Stimulated activated effector memory CD8-positive, alpha-beta T cell treated with anti-CD3 and anti-CD28 coated beads, Interleukin-12 subunit alpha, Interleukin-12 subunit beta, amount 100 ng/mL, for 72 hours (primary cell): Measurements from ENCODE around the gene IPO11.

Experiments used
- ATAC-seq: fragments of 150-1000 bp; cut with Tn5 transposase; 2 replicates; pipeline ENCODE4 v1.10.0; 2021
- DNase-seq, 2 donors: peaks; one replicate each; pipeline ENCODE4 v3.0.0; 2021 to 2022; ENCODE audit warnings: low spot score in 2 of 2
- H3K27ac Mint-ChIP-seq: one replicate; pipeline ENCODE4 v1.8.0; 2022; ENCODE audit warnings: mild to moderate bottlenecking, mixed read lengths
- H3K36me3 Mint-ChIP-seq: one replicate; pipeline ENCODE4 v1.8.0; 2022; ENCODE audit warnings: mild to moderate bottlenecking, mixed read lengths
- H3K4me1 Mint-ChIP-seq: one replicate; pipeline ENCODE4 v1.8.0; 2022; ENCODE audit warnings: mixed read lengths
- H3K4me3 Mint-ChIP-seq: one replicate; pipeline ENCODE4 v1.8.0; 2022; ENCODE audit warnings: mild to moderate bottlenecking, mixed read lengths
- H3K9me3 Mint-ChIP-seq: one replicate; pipeline ENCODE4 v1.8.0; 2022; ENCODE audit warnings: mixed read lengths

The IPO11 gene

DNA sequence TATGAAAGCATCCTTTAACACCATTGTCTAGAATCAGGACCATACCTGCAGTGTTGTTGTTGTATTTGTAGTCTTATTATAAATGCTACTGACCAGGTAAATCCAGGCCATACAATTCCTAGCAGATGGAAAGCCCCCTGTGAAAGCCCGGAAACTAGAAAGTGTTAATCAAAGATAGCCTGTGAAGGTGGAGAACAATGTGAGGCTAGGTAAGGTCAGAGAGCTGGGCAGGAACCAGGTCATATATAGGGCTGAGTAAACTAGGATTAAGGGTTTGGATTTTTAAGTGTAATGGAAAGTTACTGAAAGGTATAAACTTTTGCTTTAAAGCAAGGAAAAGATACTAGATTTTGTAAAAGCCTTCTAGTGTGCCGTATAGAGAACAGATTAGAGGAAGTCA, 172.7 kb downstream of the IPO11 start:
- no peak for ATAC-seq
- Mint-ChIP-seq H3K27ac (no peak overlapping the region), H3K4me3 (no peak overlapping the region), H3K36me3 (no peaks in the 10 kb centered on the region), H3K4me1 (peaks cover 6% of the 10 kb centered on the region), H3K9me3 (no peaks in the 10 kb centered on the region)
- no peak for DNase-seq

- H3K27ac Mint-ChIP-seq, result no peak overlapping the region
- H3K9me3 Mint-ChIP-seq, result no peaks in the 10 kb centered on the region
- ATAC-seq (no peak), DNase-seq (no peak)
- no peaks in the 10 kb centered on the region for H3K36me3 Mint-ChIP-seq
- no peak overlapping the region for H3K4me3 Mint-ChIP-seq
- H3K4me1 Mint-ChIP-seq, result peaks cover 6% of the 10 kb centered on the region
Measured at GRCh38 chr5:62585751-62586150, 173.2 kb downstream of the IPO11 start.

- ATAC-seq (peak; percentile 47), DNase-seq (no peak)
- Mint-ChIP-seq H3K4me3 (no peak overlapping the region), H3K9me3 (no peaks in the 10 kb centered on the region), H3K27ac (no peak overlapping the region), H3K4me1 (peaks cover 6% of the 10 kb centered on the region), H3K36me3 (peaks cover 16% of the 10 kb centered on the region)
Measured at GRCh38 chr5:62587737-62588136, 175.2 kb downstream of the IPO11 start.

- H3K4me3 Mint-ChIP-seq, result no peak overlapping the region
- H3K27ac Mint-ChIP-seq, result no peak overlapping the region
- no peaks in the 10 kb centered on the region for H3K9me3 Mint-ChIP-seq
- ATAC-seq, result no peak
- peaks cover 22% of the 10 kb centered on the region for H3K36me3 Mint-ChIP-seq
- peaks cover 6% of the 10 kb centered on the region for H3K4me1 Mint-ChIP-seq
- DNase-seq, result no peak
Measured at GRCh38 chr5:62588668-62589067, 176.1 kb downstream of the IPO11 start.

DNA sequence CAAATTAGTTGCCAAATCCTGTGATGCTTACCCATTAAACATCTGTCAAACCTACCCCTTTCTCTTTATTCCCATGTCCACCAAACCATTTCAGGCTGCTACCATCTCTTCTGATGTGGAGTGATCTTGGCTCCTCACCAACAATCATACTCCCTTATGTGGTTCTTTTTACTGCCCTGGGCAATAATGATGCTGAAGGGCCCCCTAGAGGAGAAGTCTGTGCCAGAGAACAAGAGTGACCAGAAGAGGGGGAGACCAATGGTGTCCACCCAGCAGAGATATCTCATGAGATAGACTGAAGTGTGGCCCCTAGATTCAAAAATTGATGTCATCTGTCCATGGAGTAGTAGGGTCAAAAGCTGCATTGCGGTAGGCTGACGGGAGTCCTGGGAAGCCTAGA, 176.9 kb downstream of the IPO11 start:
- DNase-seq, result no peak
- peaks cover 22% of the 10 kb centered on the region for H3K36me3 Mint-ChIP-seq
- no peak for ATAC-seq
- peaks cover 8% of the 10 kb centered on the region for H3K4me1 Mint-ChIP-seq
- H3K27ac Mint-ChIP-seq, result no peak overlapping the region
- H3K9me3 Mint-ChIP-seq, result no peaks in the 10 kb centered on the region
- no peak overlapping the region for H3K4me3 Mint-ChIP-seq

DNA sequence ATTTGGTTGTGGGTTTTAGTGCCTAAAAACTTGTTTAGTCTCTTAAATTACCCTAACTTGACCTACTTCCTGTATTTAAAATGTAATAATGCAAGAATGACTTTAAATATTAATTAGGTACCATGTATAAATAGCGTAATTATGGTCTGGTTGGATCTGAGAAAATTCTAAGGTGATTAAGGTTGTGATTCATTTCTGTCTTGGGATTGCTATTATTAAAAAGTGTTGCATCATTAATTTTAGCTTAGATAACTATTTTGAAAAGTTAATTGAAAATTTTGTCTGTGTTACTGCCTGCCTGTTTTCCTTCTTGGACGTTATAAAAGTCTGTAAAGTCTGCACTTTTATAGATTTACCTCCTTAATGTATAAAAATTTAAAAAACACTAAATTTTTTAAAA, 177.8 kb downstream of the IPO11 start:
- Mint-ChIP-seq H3K9me3 (no peaks in the 10 kb centered on the region), H3K4me3 (no peak overlapping the region), H3K4me1 (peaks cover 11% of the 10 kb centered on the region), H3K36me3 (peaks cover 22% of the 10 kb centered on the region), H3K27ac (no peak overlapping the region)
- ATAC-seq, result no peak
- DNase-seq, result no peak

DNA sequence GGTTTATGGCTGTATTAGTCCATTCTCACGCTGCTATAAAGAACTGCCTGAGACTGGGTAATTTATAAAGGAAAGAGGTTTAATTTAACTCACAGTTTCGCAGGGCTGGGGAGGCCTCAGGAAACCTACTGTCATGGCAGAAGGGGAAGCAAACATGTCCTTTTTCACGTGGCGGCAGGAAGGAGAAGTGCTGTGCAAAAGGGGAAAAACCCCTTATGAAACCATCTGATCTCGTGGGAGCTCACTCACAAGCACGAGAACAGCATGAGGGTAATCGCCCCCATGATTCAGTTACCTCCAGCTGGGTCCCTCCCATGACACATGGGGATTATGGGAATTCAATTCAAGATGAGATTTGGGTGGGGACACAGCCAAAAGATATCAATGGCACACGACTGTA, 180.0 kb downstream of the IPO11 start:
- Mint-ChIP-seq H3K4me1 (peaks cover 6% of the 10 kb centered on the region), H3K4me3 (no peak overlapping the region), H3K36me3 (peaks cover 22% of the 10 kb centered on the region), H3K9me3 (no peaks in the 10 kb centered on the region), H3K27ac (peak overlapping the region; percentile 1)
- DNase-seq (no peak), ATAC-seq (no peak)

DNA sequence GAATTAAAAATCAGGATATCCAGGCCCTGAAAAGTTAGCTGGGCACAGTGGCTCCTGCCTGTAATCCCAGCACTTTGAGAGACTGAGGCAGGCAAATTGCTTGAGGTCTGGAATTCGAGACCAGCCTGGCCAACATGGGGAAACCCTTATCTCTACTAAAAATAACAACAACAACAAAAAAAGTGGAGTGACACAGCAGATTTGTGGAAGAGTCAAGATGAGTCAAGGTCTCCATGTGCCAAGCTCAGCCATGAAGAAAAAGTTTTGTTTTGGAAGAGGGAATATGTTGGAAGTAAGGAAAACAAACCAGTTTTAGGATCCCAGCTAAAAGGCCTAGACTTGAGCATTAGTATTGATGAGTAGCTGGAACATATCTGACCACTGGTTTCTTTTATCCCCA, 180.8 kb downstream of the IPO11 start:
- Mint-ChIP-seq H3K27ac (peak overlapping the region; percentile 1), H3K36me3 (peaks cover 22% of the 10 kb centered on the region), H3K9me3 (no peaks in the 10 kb centered on the region), H3K4me1 (peaks cover 6% of the 10 kb centered on the region), H3K4me3 (no peak overlapping the region)
- DNase-seq (no peak), ATAC-seq (no peak)

DNA sequence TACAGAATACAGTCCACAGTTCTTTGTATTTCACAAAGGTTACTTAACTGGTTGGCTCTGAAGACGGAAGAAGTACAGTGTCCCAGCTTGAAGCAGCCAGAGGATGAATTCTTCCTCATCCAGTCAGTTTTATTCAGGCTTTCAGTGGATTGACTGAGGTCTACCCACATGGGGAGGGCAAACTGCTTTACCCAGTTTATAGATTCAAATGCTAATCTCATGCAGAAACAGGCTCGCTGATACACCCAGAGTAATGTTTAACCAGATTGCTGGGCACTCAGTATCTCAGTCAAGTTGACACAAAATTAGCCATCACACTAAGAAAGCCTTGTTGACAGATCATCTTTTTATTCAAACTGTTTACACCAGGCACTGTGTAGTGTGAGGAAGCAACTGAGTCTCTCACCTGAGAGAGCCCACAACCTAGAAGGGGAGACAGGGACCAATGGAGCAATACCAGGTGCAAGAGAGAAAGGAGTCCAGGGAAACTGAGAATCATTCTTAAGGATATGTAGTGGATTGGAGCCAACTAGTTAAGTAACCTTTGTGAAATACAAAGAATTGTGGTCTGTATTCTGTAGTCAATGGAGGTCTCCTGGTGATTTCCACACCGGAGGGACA, 181.9 kb downstream of the IPO11 start:
- DNase-seq (no peak), ATAC-seq (no peak)
- H3K36me3 Mint-ChIP-seq, result peaks cover 22% of the 10 kb centered on the region
- H3K4me1 Mint-ChIP-seq, result peaks cover 6% of the 10 kb centered on the region
- H3K9me3 Mint-ChIP-seq, result no peaks in the 10 kb centered on the region
- H3K4me3 Mint-ChIP-seq, result no peak overlapping the region
- no peak overlapping the region for H3K27ac Mint-ChIP-seq

DNA sequence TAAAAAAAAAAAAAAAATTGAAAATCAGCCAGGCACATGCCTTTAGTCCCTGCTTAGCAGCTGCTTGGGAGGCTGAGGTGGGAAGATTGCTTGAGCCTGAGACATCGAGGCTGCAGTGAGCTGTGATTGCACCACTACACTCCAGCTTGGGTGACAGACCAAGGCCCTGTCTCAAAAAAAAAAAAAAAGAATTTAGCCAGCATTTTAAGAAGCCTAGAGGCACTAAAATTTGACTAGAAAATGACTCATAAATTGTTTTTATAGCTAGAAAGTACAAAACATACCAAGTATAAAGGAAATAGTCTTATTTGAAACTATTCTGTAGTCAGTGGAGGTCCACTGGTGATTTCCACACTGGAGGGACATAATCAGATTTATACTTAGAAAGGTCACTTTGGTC, 183.5 kb downstream of the IPO11 start:
- Mint-ChIP-seq H3K27ac (no peak overlapping the region), H3K4me1 (peaks cover 6% of the 10 kb centered on the region), H3K4me3 (no peak overlapping the region), H3K36me3 (peaks cover 20% of the 10 kb centered on the region), H3K9me3 (no peaks in the 10 kb centered on the region)
- DNase-seq (no peak), ATAC-seq (no peak)

DNA sequence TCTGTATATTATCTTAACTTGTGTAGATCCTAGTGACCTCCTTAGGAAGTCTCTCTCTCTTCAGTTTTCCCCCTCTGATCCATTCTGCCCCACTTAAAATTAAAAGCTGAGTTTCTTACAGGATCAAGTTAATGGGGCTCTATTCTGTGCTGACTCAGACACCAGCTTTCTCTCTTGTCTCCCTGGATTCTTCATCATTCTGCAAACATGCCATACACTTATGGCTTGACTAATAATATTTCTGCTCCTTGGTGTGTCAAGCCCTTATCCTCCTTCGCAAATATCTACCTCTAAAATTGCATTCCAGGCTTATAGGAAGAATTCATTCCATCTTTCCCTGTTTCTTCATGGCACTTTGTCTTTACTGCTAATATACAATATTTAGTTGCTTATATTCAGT, 184.1 kb downstream of the IPO11 start:
- Mint-ChIP-seq H3K4me1 (peaks cover 6% of the 10 kb centered on the region), H3K27ac (no peak overlapping the region), H3K9me3 (no peaks in the 10 kb centered on the region), H3K4me3 (no peak overlapping the region), H3K36me3 (peaks cover 15% of the 10 kb centered on the region)
- no peak for DNase-seq
- no peak for ATAC-seq

DNA sequence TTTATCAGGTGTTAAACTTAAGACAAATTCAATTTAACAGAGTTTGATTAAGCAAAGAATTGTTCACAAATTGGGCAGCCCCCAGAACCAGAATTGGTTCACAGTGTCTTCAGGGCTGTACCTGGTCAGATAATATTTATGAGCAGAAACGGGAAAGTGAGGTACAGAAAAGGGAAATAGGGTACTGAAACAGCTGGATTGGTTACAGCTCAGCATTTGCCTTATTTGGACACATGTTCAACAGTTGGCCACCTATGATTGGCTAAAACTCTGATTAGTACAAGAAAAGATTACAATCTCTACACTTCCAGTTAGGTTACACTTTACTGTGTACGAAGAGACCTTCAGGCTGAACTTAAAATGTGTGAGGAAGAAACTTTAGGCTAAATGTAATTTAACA, 184.8 kb downstream of the IPO11 start:
- no peak overlapping the region for H3K27ac Mint-ChIP-seq
- peaks cover 6% of the 10 kb centered on the region for H3K4me1 Mint-ChIP-seq
- no peak overlapping the region for H3K4me3 Mint-ChIP-seq
- H3K36me3 Mint-ChIP-seq, result peaks cover 8% of the 10 kb centered on the region
- ATAC-seq (no peak), DNase-seq (no peak)
- no peaks in the 10 kb centered on the region for H3K9me3 Mint-ChIP-seq

- Mint-ChIP-seq H3K36me3 (peaks cover 7% of the 10 kb centered on the region), H3K27ac (no peak overlapping the region), H3K4me3 (no peak overlapping the region), H3K4me1 (no peaks in the 10 kb centered on the region), H3K9me3 (no peaks in the 10 kb centered on the region)
- no peak for DNase-seq
- no peak for ATAC-seq
Measured at GRCh38 chr5:62600560-62601252, 188.1 kb downstream of the IPO11 start.

GRCh38 chr5:62603934-62604333, 191.4 kb downstream of the IPO11 start:
- ATAC-seq (no peak), DNase-seq (no peak)
- no peak overlapping the region for H3K4me3 Mint-ChIP-seq
- peaks cover 12% of the 10 kb centered on the region for H3K4me1 Mint-ChIP-seq
- H3K9me3 Mint-ChIP-seq, result no peaks in the 10 kb centered on the region
- no peak overlapping the region for H3K27ac Mint-ChIP-seq
- peaks cover 7% of the 10 kb centered on the region for H3K36me3 Mint-ChIP-seq

GRCh38 chr5:62605638-62606037, 193.1 kb downstream of the IPO11 start:
- H3K4me3 Mint-ChIP-seq, result no peak overlapping the region
- no peak for DNase-seq
- no peaks in the 10 kb centered on the region for H3K9me3 Mint-ChIP-seq
- no peak for ATAC-seq
- H3K4me1 Mint-ChIP-seq, result peaks cover 13% of the 10 kb centered on the region
- peaks cover 7% of the 10 kb centered on the region for H3K36me3 Mint-ChIP-seq
- H3K27ac Mint-ChIP-seq, result no peak overlapping the region

GRCh38 chr5:62606878-62607277, 194.3 kb downstream of the IPO11 start:
- no peak overlapping the region for H3K27ac Mint-ChIP-seq
- peaks cover 13% of the 10 kb centered on the region for H3K4me1 Mint-ChIP-seq
- no peak overlapping the region for H3K4me3 Mint-ChIP-seq
- no peaks in the 10 kb centered on the region for H3K9me3 Mint-ChIP-seq
- H3K36me3 Mint-ChIP-seq, result peaks cover 7% of the 10 kb centered on the region
- ATAC-seq (no peak), DNase-seq (no peak)
